Loucy (cell line): ENCODE measurements around the gene CRTC1.
A peak's percentile ranks its signal among the peaks of the same experiment; 100 is the strongest.

Source experiments
- H2AFZ ChIP-seq: fragments of 200-600 bp; sonication (generic); 2 replicates; pipeline ENCODE4 v1.6.0; 2016; ENCODE audit warnings: antibody characterized with exemption, mild to moderate bottlenecking, low read length, moderate library complexity
- H3F3A ChIP-seq: fragments of 200-600 bp; 2 replicates; pipeline ENCODE4 v1.6.0; 2016; ENCODE audit warnings: antibody characterized with exemption, low read depth, mild to moderate bottlenecking
- H3K27me3 ChIP-seq: fragments of 200-600 bp; sonication (generic); 2 replicates; pipeline ENCODE4 v1.6.1; 2014; ENCODE audit warnings: low read length, mild to moderate bottlenecking; ENCODE audit not compliant: insufficient read depth, poor library complexity, severe bottlenecking
- H3K36me3 ChIP-seq: fragments of 200-600 bp; sonication (generic); 2 replicates; pipeline ENCODE4 v1.6.1; 2016; ENCODE audit warnings: low read length; ENCODE audit not compliant: insufficient read depth
- H3K4me1 ChIP-seq: fragments of 200-600 bp; sonication (generic); 2 replicates; pipeline ENCODE4 v1.5.1; 2014; ENCODE audit warnings: low read length, mild to moderate bottlenecking; ENCODE audit not compliant: insufficient read depth, poor library complexity, severe bottlenecking
- H3K4me2 ChIP-seq: fragments of 200-600 bp; sonication (generic); 2 replicates; pipeline ENCODE4 v1.6.0; 2014; ENCODE audit warnings: antibody characterized with exemption, low read length, low read depth, mild to moderate bottlenecking; ENCODE audit not compliant: poor library complexity, severe bottlenecking
- H3K4me3 ChIP-seq: fragments of 200-600 bp; sonication (generic); 2 replicates; pipeline ENCODE4 v1.5.1; 2014; ENCODE audit warnings: low read length, mild to moderate bottlenecking, mixed read lengths; ENCODE audit not compliant: poor library complexity, severe bottlenecking
- H3K79me2 ChIP-seq: fragments of 200-600 bp; sonication (generic); 2 replicates; pipeline ENCODE4 v1.6.1; 2014; ENCODE audit warnings: low read length; ENCODE audit not compliant: insufficient read depth
- H3K9ac ChIP-seq: fragments of 200-600 bp; sonication (generic); 2 replicates; pipeline ENCODE4 v1.6.0; 2014; ENCODE audit warnings: mild to moderate bottlenecking, low read depth, low read length, moderate library complexity; ENCODE audit not compliant: poor library complexity, severe bottlenecking
- H3K9me2 ChIP-seq: fragments of 200-600 bp; sonication (generic); replicated peaks from 2 replicates; pipeline ENCODE4 v1.6.1; 2016; ENCODE audit warnings: low read depth, low read length, mixed read lengths
- H3K9me3 ChIP-seq: fragments of 200-600 bp; sonication (generic); 2 replicates; pipeline ENCODE4 v1.6.1; 2014; ENCODE audit warnings: mild to moderate bottlenecking, antibody characterized with exemption, low read length, low read depth; ENCODE audit not compliant: insufficient read depth
- H4K20me1 ChIP-seq: fragments of 200-600 bp; sonication (generic); 2 replicates; pipeline ENCODE4 v1.6.0; 2014; ENCODE audit warnings: antibody characterized with exemption, low read length, mild to moderate bottlenecking; ENCODE audit not compliant: insufficient read depth, poor library complexity, severe bottlenecking
- CTCF ChIP-seq: fragments of 200-600 bp; sonication (generic); conservative IDR thresholded peaks from 2 replicates; pipeline ENCODE4 v1.5.1; 2014; ENCODE audit warnings: mild to moderate bottlenecking, antibody characterized with exemption, low read length
- EZH2phosphoT487 ChIP-seq: fragments of 200-600 bp; IDR thresholded peaks from 2 replicates; pipeline ENCODE4 v1.6.1; 2018; ENCODE audit warnings: antibody characterized with exemption, mild to moderate bottlenecking, moderate library complexity, borderline replicate concordance

Gene CRTC1

DNA sequence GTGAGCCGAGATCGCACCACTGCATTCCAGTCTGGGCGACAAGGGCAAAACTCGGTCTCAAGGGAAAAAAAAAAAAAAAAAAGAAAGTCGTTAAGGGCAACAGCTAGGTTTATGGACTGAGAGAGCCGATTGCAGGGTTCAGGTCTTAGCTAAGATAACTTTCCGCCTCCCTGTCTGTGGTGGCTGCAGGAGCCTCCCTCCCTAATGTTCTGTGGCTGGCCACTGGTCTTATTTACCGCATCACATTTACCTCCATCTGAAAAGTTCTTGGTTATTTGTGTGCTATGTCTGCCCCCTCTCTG lies 722 bp upstream of the CRTC1 start:
- H3K4me1 ChIP-seq = peaks cover 25% of the 10 kb centered on the region
- TF ChIP-seq CTCF (no peak), EZH2phosphoT487 (no peak)
- H3K9me2 ChIP-seq = no peaks in the 10 kb centered on the region
- H3K9ac ChIP-seq = peak overlapping the region; percentile 93
- H3K36me3 ChIP-seq = no peaks in the 10 kb centered on the region
- no peaks in the 10 kb centered on the region for H3K27me3 ChIP-seq
- no peaks in the 10 kb centered on the region for H3K9me3 ChIP-seq
- H2AFZ ChIP-seq = peak overlapping the region; percentile 96
- no peaks in the 10 kb centered on the region for H3F3A ChIP-seq
- H3K4me2 ChIP-seq = peak overlapping the region; percentile 88
- H4K20me1 ChIP-seq = no peaks in the 10 kb centered on the region
- peak overlapping the region; percentile 93 for H3K4me3 ChIP-seq
- H3K79me2 ChIP-seq = peaks cover 38% of the 10 kb centered on the region

DNA sequence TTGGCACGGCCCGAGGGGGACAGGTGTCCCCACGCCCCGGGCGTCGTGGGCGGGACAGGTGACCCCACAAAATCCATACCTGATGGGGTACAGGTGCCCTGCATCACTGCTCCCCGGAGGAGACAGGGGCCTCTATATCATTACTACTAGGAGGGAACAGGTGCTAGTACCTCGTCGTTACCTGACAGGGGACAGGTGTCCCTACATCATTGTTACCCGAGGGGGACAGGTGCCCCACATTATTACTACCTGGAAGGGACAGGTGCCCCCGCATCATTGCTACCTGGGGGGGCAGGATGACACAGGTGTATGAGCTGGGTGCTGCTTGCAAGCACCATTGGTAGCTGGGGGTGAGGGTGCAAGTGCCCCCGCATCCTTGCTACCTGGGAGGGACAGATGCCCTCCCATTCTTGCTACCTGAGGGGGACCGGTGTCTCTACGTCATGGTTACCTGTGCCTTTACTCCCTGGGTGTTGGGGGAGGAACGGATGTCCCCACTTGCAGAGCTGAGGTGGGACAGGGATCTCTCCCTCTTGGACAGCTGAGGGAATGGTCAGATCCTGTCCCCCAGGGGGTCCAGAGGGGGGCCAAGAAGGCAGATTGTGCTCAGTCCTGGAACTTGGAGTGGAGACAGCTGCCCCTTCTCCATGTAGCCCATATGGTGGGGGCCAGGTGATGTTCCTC lies 620 bp downstream of the CRTC1 start:
- Histone ChIP-seq H3K4me2 (peak overlapping the region; percentile 97), H2AFZ (no peak overlapping the region), H3K4me1 (peaks cover 18% of the 10 kb centered on the region), H3K79me2 (peaks cover 52% of the 10 kb centered on the region), H3K27me3 (no peaks in the 10 kb centered on the region), H3K4me3 (peak overlapping the region; percentile 83), H3K9me3 (no peaks in the 10 kb centered on the region), H3K9me2 (no peaks in the 10 kb centered on the region), H3K36me3 (no peaks in the 10 kb centered on the region), H3F3A (no peaks in the 10 kb centered on the region), H3K9ac (peak overlapping the region; percentile 93), H4K20me1 (no peaks in the 10 kb centered on the region)
- no peak for TF ChIP-seq CTCF
- no peak for TF ChIP-seq EZH2phosphoT487

GRCh38 chr19:18684642-18684993 lies 1.1 kb downstream of the CRTC1 start:
- peak overlapping the region; percentile 93 for H3K9ac ChIP-seq

More at GRCh38 chr19:18684642-18684993, 1.1 kb downstream of the CRTC1 start:
- Histone ChIP-seq H4K20me1 (no peaks in the 10 kb centered on the region), H3K27me3 (no peaks in the 10 kb centered on the region), H3K79me2 (peaks cover 53% of the 10 kb centered on the region), H3K36me3 (no peaks in the 10 kb centered on the region), H3K9me3 (no peaks in the 10 kb centered on the region), H3K4me1 (peaks cover 18% of the 10 kb centered on the region), H3K4me2 (peak overlapping the region; percentile 97), H3F3A (no peaks in the 10 kb centered on the region), H3K9me2 (no peaks in the 10 kb centered on the region), H2AFZ (no peak overlapping the region), H3K4me3 (peak overlapping the region; percentile 83)
- no peak for TF ChIP-seq CTCF
- TF ChIP-seq EZH2phosphoT487 = no peak
